ENCODE measurements around the gene FHL1. TPM values are rescaled to one million over a fixed set of nuclear protein-coding genes. Genes with fewer than 3 reads are reported as not detected.

The FHL1 gene
- total RNA-seq, 1 experiment from 2014 or later = 20.0 TPM

DNA sequence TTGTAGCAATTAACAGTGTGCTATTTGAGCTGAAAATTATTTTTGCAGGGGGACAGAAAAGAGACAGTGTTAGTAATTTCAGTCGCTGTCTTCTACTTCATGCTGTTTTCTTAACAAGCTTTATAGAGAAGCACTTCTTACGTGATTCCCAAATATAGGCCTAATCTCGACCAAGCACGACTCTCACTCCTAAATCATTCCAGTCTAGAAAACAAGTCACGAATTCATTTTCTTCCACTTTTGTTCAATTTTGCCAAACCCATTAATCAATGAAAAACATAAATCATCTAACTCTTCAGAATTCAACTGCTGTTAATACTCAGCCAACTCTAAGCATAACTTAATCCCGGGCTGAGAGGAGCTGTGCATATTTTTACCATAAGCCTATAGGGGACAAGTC lies 21.0 kb upstream of the FHL1 start:
- intact Hi-C loops (cut with micrococcal nuclease) = no loop called here
- TF ChIP-seq REST (IDR thresholded peaks at IDR 0.05; ENCODE audit: low read depth) (no peak), ELF1 (IDR thresholded peaks at IDR 0.05; ENCODE audit: borderline replicate concordance, low read depth) (no peak), TCF7L2 (IDR thresholded peaks at IDR 0.05; ENCODE audit: borderline replicate concordance, extremely low read depth, insufficient read depth, insufficient read length) (no peak), POLR2AphosphoS5 (IDR thresholded peaks at IDR 0.05; ENCODE audit: low read depth, low read length) (no peak), EGR1 (IDR thresholded peaks at IDR 0.05; ENCODE audit: low read depth) (no peak), YY1 (IDR thresholded peaks at IDR 0.05; ENCODE audit: extremely low read depth, insufficient replicate concordance, low read depth, low read length) (no peak), EZH2phosphoT487 (IDR thresholded peaks at IDR 0.05; ENCODE audit: borderline replicate concordance) (no peak), MAX (IDR thresholded peaks at IDR 0.05) (no peak), SRF (IDR thresholded peaks at IDR 0.05; ENCODE audit: low read depth) (no peak), EZH2 (IDR thresholded peaks at IDR 0.05) (no peak), RAD21 (IDR thresholded peaks at IDR 0.05; ENCODE audit: low read depth) (no peak), CEBPB (IDR thresholded peaks at IDR 0.05; ENCODE audit: low read depth) (no peak), SIN3A (IDR thresholded peaks at IDR 0.05; ENCODE audit: low read depth) (no peak), POLR2A (IDR thresholded peaks at IDR 0.05; ENCODE audit: borderline replicate concordance, extremely low read depth, insufficient read depth, insufficient read length) (no peak), ZBTB33 (IDR thresholded peaks at IDR 0.05; ENCODE audit: extremely low read depth, insufficient replicate concordance, low read length) (no peak), ZFX (IDR thresholded peaks at IDR 0.05) (no peak), FOSL1 (IDR thresholded peaks at IDR 0.05; ENCODE audit: low read depth) (no peak), ZNF274 (IDR thresholded peaks at IDR 0.05; ENCODE audit: low read depth, low read length) (no peak)
- TF ChIP-seq, protein P1, sequence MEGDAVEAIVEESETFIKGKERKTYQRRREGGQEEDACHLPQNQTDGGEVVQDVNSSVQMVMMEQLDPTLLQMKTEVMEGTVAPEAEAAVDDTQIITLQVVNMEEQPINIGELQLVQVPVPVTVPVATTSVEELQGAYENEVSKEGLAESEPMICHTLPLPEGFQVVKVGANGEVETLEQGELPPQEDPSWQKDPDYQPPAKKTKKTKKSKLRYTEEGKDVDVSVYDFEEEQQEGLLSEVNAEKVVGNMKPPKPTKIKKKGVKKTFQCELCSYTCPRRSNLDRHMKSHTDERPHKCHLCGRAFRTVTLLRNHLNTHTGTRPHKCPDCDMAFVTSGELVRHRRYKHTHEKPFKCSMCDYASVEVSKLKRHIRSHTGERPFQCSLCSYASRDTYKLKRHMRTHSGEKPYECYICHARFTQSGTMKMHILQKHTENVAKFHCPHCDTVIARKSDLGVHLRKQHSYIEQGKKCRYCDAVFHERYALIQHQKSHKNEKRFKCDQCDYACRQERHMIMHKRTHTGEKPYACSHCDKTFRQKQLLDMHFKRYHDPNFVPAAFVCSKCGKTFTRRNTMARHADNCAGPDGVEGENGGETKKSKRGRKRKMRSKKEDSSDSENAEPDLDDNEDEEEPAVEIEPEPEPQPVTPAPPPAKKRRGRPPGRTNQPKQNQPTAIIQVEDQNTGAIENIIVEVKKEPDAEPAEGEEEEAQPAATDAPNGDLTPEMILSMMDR (IDR thresholded peaks at IDR 0.05 in 2 of 3, conservative IDR thresholded peaks at IDR 0.05 in 1 of 3; ENCODE audit: borderline replicate concordance in 1 of 3, insufficient read depth in 1 of 3, low read depth in 2 of 3, low read length in 2 of 3) = no peak
- TF ChIP-seq, protein P2, sequence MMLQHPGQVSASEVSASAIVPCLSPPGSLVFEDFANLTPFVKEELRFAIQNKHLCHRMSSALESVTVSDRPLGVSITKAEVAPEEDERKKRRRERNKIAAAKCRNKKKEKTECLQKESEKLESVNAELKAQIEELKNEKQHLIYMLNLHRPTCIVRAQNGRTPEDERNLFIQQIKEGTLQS (IDR thresholded peaks at IDR 0.05) = no peak
- H3K9ac ChIP-seq (ENCODE audit: low read length) = no peak overlapping the region
- H3K4me1 ChIP-seq (ENCODE audit: control insufficient read depth in 1 of 2, insufficient read depth in 2 of 2, low read length in 2 of 2) = peaks cover 0 to 7% of the 10 kb centered on the region in 2 experiments; a peak in 1 of 4 replicates
- H3K27ac ChIP-seq (ENCODE audit: low read depth, low read length) = no peak overlapping the region
- no peaks in the 10 kb centered on the region for H3K79me2 ChIP-seq (ENCODE audit: insufficient read depth, low read length)
- H3K9me3 ChIP-seq (ENCODE audit: control insufficient read depth in 1 of 2, insufficient read depth in 1 of 2, low read depth in 1 of 2, low read length in 2 of 2) = no peaks in the 10 kb centered on the region
- no peaks in the 10 kb centered on the region for H3K36me3 ChIP-seq (ENCODE audit: control insufficient read depth in 1 of 2, insufficient read depth in 2 of 2, low read length in 2 of 2)
- BruUV-seq (replicated peaks) = no TSS peak
- DNase-seq (ENCODE audit: low read depth, low spot score) = no peak
- no peaks in the 10 kb centered on the region for H3K27me3 ChIP-seq (ENCODE audit: insufficient read depth, low read length)
- no peak overlapping the region for H2AFZ ChIP-seq (ENCODE audit: low read depth, low read length, poor library complexity, severe bottlenecking)
- no peak overlapping the region for H3K4me3 ChIP-seq (replicated peaks in 1 of 2; ENCODE audit: low read depth in 1 of 2, low read length in 2 of 2)
- ATAC-seq = no peak
- no peaks in the 10 kb centered on the region for H4K20me1 ChIP-seq (ENCODE audit: insufficient read depth)
- no peaks in the 10 kb centered on the region for H3K9me2 ChIP-seq (ENCODE audit: insufficient read depth)
- ChIA-PET CTCF (no interaction called here), RAD21 (ENCODE audit: low non-redundant PET in 1 of 2, low total read pairs in 2 of 2, uncharacterized antibody in 2 of 2, unreplicated experiment in 2 of 2) (no interaction called here), POLR2A (no interaction called here)
- no peak overlapping the region for H3K4me2 ChIP-seq (ENCODE audit: low read length)
